Neural progenitor cell (in vitro differentiated cells): Measurements from ENCODE around the gene GTPBP3. TPM values are rescaled to one million over a fixed set of nuclear protein-coding genes. Genes with fewer than 3 reads are reported as not detected.
A peak's percentile ranks its signal among the peaks of the same experiment; 100 is the strongest.

Experiments used
- DNase-seq: peaks from one replicate; pipeline ENCODE4 v3.0.0-alpha.2; 2016; ENCODE audit warnings: low spot score
- H2AFZ ChIP-seq: fragments of 200-600 bp; sonication (generic); replicated peaks from 2 replicates; pipeline ENCODE4 v1.6.1; 2016; ENCODE audit warnings: antibody characterized with exemption
- H3F3A ChIP-seq: fragments of 200-600 bp; sonication (generic); 2 replicates; pipeline ENCODE4 v1.6.1; 2016; ENCODE audit warnings: antibody characterized with exemption, low read depth
- H3K27ac ChIP-seq: fragments of 200-600 bp; sonication (generic); 2 replicates; pipeline ENCODE4 v1.5.1; 2016; ENCODE audit warnings: mild to moderate bottlenecking
- H3K27me3 ChIP-seq: fragments of 200-600 bp; sonication (generic); 2 replicates; pipeline ENCODE4 v1.6.1; 2016; ENCODE audit warnings: mild to moderate bottlenecking, moderate library complexity
- H3K36me3 ChIP-seq: fragments of 200-600 bp; sonication (generic); 2 replicates; pipeline ENCODE4 v1.5.1; 2016
- H3K4me1 ChIP-seq: fragments of 200-600 bp; sonication (generic); 2 replicates; pipeline ENCODE4 v1.6.1; 2016; ENCODE audit warnings: mixed run types
- H3K4me2 ChIP-seq: fragments of 200-600 bp; sonication (generic); 2 replicates; pipeline ENCODE4 v1.6.1; 2016
- H3K4me3 ChIP-seq: fragments of 200-600 bp; sonication (generic); 2 replicates; pipeline ENCODE4 v1.5.1; 2016
- H3K79me2 ChIP-seq: fragments of 200-600 bp; sonication (generic); 2 replicates; pipeline ENCODE4 v1.6.1; 2016; ENCODE audit warnings: low read depth
- H3K9ac ChIP-seq: fragments of 200-600 bp; sonication (generic); 2 replicates; pipeline ENCODE4 v1.6.1; 2016
- H3K9me3 ChIP-seq: fragments of 200-600 bp; sonication (generic); 2 replicates; pipeline ENCODE4 v1.5.1; 2016; ENCODE audit warnings: low read depth
- H4K20me1 ChIP-seq: fragments of 200-600 bp; sonication (generic); 2 replicates; pipeline ENCODE4 v1.6.1; 2016; ENCODE audit warnings: low read depth
- H3K27ac Mint-ChIP-seq: 3 replicates; pipeline ENCODE4 v1.8.0; 2021; ENCODE audit warnings: mixed read lengths
- H3K27me3 Mint-ChIP-seq: 2 replicates; pipeline ENCODE4 v1.8.0; 2022; ENCODE audit warnings: low read depth, mild to moderate bottlenecking, inconsistent platforms, moderate library complexity, mixed read lengths; ENCODE audit not compliant: insufficient read depth
- H3K36me3 Mint-ChIP-seq: 3 replicates; pipeline ENCODE4 v1.8.0; 2021; ENCODE audit warnings: mixed read lengths
- H3K4me1 Mint-ChIP-seq: 3 replicates; pipeline ENCODE4 v1.8.0; 2021; ENCODE audit warnings: mixed read lengths
- H3K4me3 Mint-ChIP-seq: 3 replicates; pipeline ENCODE4 v1.8.0; 2021; ENCODE audit warnings: mild to moderate bottlenecking, moderate library complexity, mixed read lengths
- H3K9me3 Mint-ChIP-seq: 3 replicates; pipeline ENCODE4 v1.8.0; 2020; ENCODE audit warnings: mixed read lengths
- EZH2 ChIP-seq: fragments of 200-600 bp; sonication (generic); IDR thresholded peaks from 2 replicates; pipeline ENCODE4 v1.6.1; 2017; ENCODE audit warnings: antibody characterized with exemption, mild to moderate bottlenecking, moderate library complexity
- EZH2phosphoT487 ChIP-seq: fragments of 200-600 bp; sonication (generic); IDR thresholded peaks from 2 replicates; pipeline ENCODE4 v1.6.1; 2017; ENCODE audit warnings: antibody characterized with exemption
- total RNA-seq: library from RNA; depleted of rRNA; stranded (reverse); fragments of >200 nt; gene quantifications from 2 replicates; pipeline ENCODE4 v1.2.3, GENCODE V29; 2015; ENCODE audit warnings: low replicate concordance
- TF ChIP-seq, protein P1 (sequence below): fragments of 200-600 bp; sonication (generic); IDR thresholded peaks from 2 replicates; pipeline ENCODE4 v1.5.1; 2017; ENCODE audit warnings: antibody characterized with exemption, mild to moderate bottlenecking

GTPBP3 gene
- total RNA-seq, 1 donor from 2014 or later = 13.2 TPM

DNA sequence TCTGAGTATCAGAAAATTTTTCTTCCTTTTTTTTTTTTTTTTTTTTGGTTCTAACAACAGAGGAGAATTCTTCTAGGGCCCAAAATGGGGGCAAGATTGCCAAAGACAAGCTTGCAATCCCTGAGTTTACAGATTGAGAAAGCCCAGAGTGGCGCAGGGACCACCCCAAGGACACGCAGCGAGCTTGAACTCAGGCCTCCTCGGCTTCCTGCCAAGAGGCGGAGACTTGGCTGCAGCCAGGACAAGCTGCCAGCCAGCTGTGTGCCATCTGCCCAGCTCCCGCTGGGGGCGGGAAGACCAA lies 32.2 kb upstream of the GTPBP3 start:
- H3K4me2 ChIP-seq = peak overlapping the region; percentile 90
- H3K9me3 ChIP-seq = no peaks in the 10 kb centered on the region
- no peaks in the 10 kb centered on the region for H3K36me3 ChIP-seq
- H3K36me3 Mint-ChIP-seq = peaks cover 5% of the 10 kb centered on the region
- peak overlapping the region; percentile 91 for H3K4me3 Mint-ChIP-seq
- H3K9ac ChIP-seq = no peak overlapping the region
- peaks cover 49% of the 10 kb centered on the region for H3F3A ChIP-seq
- TF ChIP-seq EZH2 = no peak
- TF ChIP-seq, protein P1, sequence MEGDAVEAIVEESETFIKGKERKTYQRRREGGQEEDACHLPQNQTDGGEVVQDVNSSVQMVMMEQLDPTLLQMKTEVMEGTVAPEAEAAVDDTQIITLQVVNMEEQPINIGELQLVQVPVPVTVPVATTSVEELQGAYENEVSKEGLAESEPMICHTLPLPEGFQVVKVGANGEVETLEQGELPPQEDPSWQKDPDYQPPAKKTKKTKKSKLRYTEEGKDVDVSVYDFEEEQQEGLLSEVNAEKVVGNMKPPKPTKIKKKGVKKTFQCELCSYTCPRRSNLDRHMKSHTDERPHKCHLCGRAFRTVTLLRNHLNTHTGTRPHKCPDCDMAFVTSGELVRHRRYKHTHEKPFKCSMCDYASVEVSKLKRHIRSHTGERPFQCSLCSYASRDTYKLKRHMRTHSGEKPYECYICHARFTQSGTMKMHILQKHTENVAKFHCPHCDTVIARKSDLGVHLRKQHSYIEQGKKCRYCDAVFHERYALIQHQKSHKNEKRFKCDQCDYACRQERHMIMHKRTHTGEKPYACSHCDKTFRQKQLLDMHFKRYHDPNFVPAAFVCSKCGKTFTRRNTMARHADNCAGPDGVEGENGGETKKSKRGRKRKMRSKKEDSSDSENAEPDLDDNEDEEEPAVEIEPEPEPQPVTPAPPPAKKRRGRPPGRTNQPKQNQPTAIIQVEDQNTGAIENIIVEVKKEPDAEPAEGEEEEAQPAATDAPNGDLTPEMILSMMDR = no peak
- TF ChIP-seq EZH2phosphoT487 = no peak
- no peak for DNase-seq
- H2AFZ ChIP-seq = no peak overlapping the region
- H3K27ac Mint-ChIP-seq = no peak overlapping the region
- H3K27ac ChIP-seq = no peak overlapping the region
- H3K4me1 Mint-ChIP-seq = peaks cover 38% of the 10 kb centered on the region
- H4K20me1 ChIP-seq = peaks cover 7% of the 10 kb centered on the region
- H3K79me2 ChIP-seq = peaks cover 17% of the 10 kb centered on the region
- H3K9me3 Mint-ChIP-seq = no peaks in the 10 kb centered on the region
- H3K4me1 ChIP-seq = peaks cover 8% of the 10 kb centered on the region
- H3K27me3 ChIP-seq = no peaks in the 10 kb centered on the region
- H3K4me3 ChIP-seq = peak overlapping the region; percentile 87
- H3K27me3 Mint-ChIP-seq = peaks cover 7% of the 10 kb centered on the region

DNA sequence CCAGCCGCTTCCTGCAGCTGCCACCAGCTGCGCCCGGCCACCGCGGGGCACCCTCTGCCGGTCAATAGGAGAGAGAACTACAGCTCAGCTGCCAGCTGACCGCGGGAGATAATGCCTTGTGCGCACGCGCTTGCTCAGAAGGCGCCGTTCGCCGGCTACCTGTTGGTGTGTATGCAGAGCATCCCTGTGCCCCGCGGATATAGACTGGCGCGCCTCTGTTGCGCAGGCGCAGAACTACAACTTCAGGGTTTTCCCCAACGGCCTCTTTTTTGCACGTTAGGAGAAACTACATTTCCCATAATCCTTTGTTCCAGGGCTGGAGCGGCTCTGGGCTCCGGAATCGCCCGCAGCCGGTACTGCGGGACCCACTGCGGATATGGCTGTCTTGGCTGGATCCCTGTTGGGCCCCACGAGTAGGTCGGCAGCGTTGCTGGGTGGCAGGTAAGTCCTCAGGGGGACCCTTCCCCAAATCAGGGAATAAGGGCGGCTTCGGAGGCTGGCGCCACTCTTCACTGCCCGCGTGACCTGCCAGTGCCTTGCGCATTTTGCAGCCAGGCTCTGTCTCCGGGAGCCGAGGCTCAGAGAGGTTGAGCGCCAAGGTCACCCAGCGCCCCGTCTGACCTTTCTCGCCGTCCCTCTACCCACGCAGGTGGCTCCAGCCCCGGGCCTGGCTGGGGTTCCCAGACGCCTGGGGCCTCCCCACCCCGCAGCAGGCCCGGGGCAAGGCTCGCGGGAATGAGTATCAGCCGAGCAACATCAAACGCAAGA lies 31.7 kb upstream of the GTPBP3 start, which contains the start of gene MRPL34:
Gene MRPL34 (plus strand): TSS at position 356 of the 768 bp plus-strand sequence. CDS start 21 bp downstream, at position 377.
- peaks cover 13% of the 10 kb centered on the region for H3K4me1 ChIP-seq
- H2AFZ ChIP-seq = peak within 1 kb of the TSS; percentile 77
- H3K27ac ChIP-seq = no peak within 1 kb of the TSS
- no peaks in the 10 kb centered on the region for H3K36me3 ChIP-seq
- no peak for TF ChIP-seq EZH2
- TF ChIP-seq, protein P1 = peak; percentile 76
- H3K9me3 Mint-ChIP-seq = no peaks in the 10 kb centered on the region
- H3K4me3 ChIP-seq = peak within 1 kb of the TSS; percentile 87
- H3K36me3 Mint-ChIP-seq = peaks cover 3% of the 10 kb centered on the region
- peak within 1 kb of the TSS; percentile 90 for H3K4me2 ChIP-seq
- peaks cover 12% of the 10 kb centered on the region for H4K20me1 ChIP-seq
- H3F3A ChIP-seq = peaks cover 50% of the 10 kb centered on the region
- peak; percentile 100 for DNase-seq
- H3K9me3 ChIP-seq = no peaks in the 10 kb centered on the region
- no peaks in the 10 kb centered on the region for H3K27me3 ChIP-seq
- H3K79me2 ChIP-seq = peaks cover 22% of the 10 kb centered on the region
- peak within 1 kb of the TSS; percentile 91 for H3K4me3 Mint-ChIP-seq
- H3K27ac Mint-ChIP-seq = no peak within 1 kb of the TSS
- peaks cover 7% of the 10 kb centered on the region for H3K27me3 Mint-ChIP-seq
- peaks cover 42% of the 10 kb centered on the region for H3K4me1 Mint-ChIP-seq
- H3K9ac ChIP-seq = peak within 1 kb of the TSS; percentile 8

DNA sequence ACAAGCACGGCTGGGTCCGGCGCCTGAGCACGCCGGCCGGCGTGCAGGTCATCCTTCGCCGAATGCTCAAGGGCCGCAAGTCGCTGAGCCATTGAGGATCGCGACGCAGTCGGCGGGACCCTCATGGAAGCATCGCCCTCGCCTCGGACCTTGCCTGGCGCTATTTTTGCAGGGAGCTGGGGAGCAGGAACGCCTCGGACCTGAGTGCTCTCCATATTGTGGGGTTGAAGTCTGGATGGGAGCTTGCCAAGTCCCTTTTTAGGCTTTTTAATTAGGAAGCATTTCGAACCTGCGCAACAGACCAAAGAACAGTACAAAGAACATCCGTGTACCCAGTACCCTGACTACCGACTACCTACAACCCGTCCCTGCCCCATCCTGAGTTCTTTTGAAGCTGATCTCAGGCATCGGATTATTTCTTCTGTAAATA lies 31.1 kb upstream of the GTPBP3 start:
- peak; percentile 77 for DNase-seq
- Mint-ChIP-seq H3K27me3 (peaks cover 7% of the 10 kb centered on the region), H3K36me3 (peaks cover 3% of the 10 kb centered on the region), H3K4me1 (peaks cover 44% of the 10 kb centered on the region), H3K4me3 (peak overlapping the region; percentile 91), H3K27ac (no peak overlapping the region), H3K9me3 (no peaks in the 10 kb centered on the region)
- peaks cover 17% of the 10 kb centered on the region for H4K20me1 ChIP-seq
- TF ChIP-seq, protein P1 = no peak
- TF ChIP-seq EZH2 (no peak), EZH2phosphoT487 (no peak)
- no peaks in the 10 kb centered on the region for H3K36me3 ChIP-seq
- peak overlapping the region; percentile 87 for H3K4me3 ChIP-seq
- no peak overlapping the region for H3K27ac ChIP-seq
- peaks cover 50% of the 10 kb centered on the region for H3F3A ChIP-seq
- no peak overlapping the region for H2AFZ ChIP-seq
- peaks cover 13% of the 10 kb centered on the region for H3K4me1 ChIP-seq
- peak overlapping the region; percentile 8 for H3K9ac ChIP-seq
- H3K4me2 ChIP-seq = peak overlapping the region; percentile 90
- no peaks in the 10 kb centered on the region for H3K27me3 ChIP-seq
- no peaks in the 10 kb centered on the region for H3K9me3 ChIP-seq
- H3K79me2 ChIP-seq = peaks cover 28% of the 10 kb centered on the region
